Tibial nerve (tissue), 4 donors: ENCODE measurements around the gene INHBB.

Experiments used
- EP300 ChIP-seq, 2 donors: sonication (generic); formaldehyde crosslinking; IDR thresholded peaks; one replicate each; pipeline ENCODE4 v1.6.1; 2017; ENCODE audit warnings: antibody characterized with exemption in 2 of 2, mild to moderate bottlenecking in 1 of 2
- TF ChIP-seq, protein P1 (sequence below), 5 experiments: fragments of 200-600 bp in 3 of 5; fragments of 450-650 bp in 2 of 5; sonication (generic) in 3 of 5; IDR thresholded peaks; one replicate each; pipeline ENCODE4 v1.5.1; 2016 to 2019; ENCODE audit warnings: antibody characterized with exemption in 5 of 5, mild to moderate bottlenecking in 3 of 5, moderate library complexity in 2 of 5

DNA sequence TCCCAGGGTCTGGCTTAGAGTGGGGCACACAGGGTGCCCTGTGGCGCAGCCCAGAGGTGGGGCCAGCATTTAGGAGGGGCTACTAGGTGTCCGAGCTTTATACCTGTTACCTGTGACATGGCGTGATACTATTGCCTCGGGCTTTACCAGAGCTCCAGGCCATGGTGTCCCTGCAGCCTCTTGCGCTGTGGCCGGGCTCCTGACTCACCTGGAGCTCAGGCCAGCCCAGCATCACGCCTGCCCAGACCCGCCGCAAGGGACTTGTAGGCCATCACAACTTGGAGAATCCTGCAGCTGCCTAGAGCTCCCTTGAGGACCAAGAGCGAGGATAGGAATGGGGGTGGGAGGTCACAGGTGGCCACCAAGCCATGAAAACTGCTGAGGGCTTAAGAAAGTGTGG is 8.0 kb downstream of the INHBB start:
- TF ChIP-seq, protein P1, sequence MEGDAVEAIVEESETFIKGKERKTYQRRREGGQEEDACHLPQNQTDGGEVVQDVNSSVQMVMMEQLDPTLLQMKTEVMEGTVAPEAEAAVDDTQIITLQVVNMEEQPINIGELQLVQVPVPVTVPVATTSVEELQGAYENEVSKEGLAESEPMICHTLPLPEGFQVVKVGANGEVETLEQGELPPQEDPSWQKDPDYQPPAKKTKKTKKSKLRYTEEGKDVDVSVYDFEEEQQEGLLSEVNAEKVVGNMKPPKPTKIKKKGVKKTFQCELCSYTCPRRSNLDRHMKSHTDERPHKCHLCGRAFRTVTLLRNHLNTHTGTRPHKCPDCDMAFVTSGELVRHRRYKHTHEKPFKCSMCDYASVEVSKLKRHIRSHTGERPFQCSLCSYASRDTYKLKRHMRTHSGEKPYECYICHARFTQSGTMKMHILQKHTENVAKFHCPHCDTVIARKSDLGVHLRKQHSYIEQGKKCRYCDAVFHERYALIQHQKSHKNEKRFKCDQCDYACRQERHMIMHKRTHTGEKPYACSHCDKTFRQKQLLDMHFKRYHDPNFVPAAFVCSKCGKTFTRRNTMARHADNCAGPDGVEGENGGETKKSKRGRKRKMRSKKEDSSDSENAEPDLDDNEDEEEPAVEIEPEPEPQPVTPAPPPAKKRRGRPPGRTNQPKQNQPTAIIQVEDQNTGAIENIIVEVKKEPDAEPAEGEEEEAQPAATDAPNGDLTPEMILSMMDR (IDR thresholded peaks at IDR 0.05), result no peak
- TF ChIP-seq EP300 (IDR thresholded peaks at IDR 0.05), result no peak
